Activated CD8-positive, alpha-beta memory T cell treated with anti-CD3 and anti-CD28 coated beads for 24 hours (primary cell): Measurements from ENCODE around the gene TEKTIP1.
"Not testable (repeated sequence)": the region's sequence is repeated elsewhere in the genome, so short reads cannot be mapped to it uniquely, and the experiment has no call there.

Experiments
- DNase-seq: peaks from one replicate; pipeline ENCODE4 v3.0.0-alpha.2; 2020

The TEKTIP1 gene

DNA sequence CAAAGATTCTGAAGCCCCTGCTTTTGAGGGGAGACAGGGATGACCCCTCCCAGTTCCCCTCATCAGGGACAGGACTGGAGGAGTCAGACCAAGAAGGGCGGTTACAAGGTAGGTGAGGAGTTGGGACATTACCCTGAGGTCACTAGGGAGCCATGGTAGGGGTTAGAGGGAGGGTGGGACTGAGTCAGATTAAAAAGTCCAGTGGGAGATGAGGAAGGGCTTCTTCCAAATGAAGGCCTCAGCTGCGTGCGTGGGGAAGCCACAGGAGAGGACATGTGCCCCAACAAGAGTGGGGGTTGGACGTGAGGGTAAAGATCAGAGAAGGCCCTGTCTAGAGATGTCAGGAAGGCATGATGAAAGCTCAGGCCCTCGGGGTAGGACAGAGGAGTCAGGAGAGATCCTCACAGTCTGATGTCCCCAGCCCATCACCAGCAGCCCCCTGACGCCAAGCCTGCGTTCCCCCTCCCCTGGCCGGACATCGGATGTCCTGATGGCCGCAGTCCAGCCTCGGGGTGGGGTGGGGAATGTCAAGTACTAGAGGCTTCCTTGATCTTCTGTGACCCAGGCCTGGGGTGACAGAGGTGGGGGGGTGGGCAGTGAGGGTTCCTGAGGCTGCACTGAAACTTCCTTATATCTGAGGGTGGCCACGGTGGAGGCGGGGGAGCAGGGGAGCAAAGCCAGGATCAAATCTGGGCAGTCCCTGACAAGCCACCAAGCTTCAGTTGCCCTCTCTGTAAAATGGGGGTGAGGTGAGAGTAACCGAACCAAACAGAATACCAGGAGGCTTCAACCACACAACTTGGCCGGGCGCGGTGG, 24.9 kb downstream of the TEKTIP1 start:
- DNase-seq = no peak

DNA sequence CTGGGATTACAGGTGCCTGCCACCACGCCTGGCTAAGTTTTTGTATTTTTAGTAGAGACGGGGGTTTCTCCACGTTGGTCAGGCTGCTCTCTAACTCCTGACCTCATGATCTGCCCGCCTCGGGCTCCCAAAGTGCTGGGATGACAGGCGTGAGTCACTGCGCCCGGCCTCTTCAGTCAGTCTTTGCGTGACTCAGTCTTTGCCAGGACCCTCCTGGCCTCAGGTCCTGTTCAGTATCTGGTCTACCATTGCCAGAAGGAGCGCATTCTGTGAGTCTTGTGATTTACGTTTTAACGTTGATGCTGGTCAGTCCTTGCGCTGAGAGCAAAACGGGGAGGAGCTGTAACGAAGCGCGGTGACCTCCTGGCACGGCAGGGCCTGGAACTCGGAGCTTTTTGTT, 26.2 kb downstream of the TEKTIP1 start:
- DNase-seq = no peak

- not testable (repeated sequence) for DNase-seq
Observed at GRCh38 chr19:3570042-3570441, 31.1 kb downstream of the TEKTIP1 start.

GRCh38 chr19:3570606-3571011, 31.6 kb downstream of the TEKTIP1 start:
- DNase-seq = no peak

GRCh38 chr19:3572132-3572854, 33.3 kb downstream of the TEKTIP1 start:
- peak; percentile 99 for DNase-seq

- no peak for DNase-seq
Observed at GRCh38 chr19:3572855-3573161, 33.8 kb downstream of the TEKTIP1 start, which contains the start of gene HMG20B. TSS of gene HMG20B (plus strand) at chr19:3572944. CDS start at chr19:3573310, 366 bp downstream.

DNA sequence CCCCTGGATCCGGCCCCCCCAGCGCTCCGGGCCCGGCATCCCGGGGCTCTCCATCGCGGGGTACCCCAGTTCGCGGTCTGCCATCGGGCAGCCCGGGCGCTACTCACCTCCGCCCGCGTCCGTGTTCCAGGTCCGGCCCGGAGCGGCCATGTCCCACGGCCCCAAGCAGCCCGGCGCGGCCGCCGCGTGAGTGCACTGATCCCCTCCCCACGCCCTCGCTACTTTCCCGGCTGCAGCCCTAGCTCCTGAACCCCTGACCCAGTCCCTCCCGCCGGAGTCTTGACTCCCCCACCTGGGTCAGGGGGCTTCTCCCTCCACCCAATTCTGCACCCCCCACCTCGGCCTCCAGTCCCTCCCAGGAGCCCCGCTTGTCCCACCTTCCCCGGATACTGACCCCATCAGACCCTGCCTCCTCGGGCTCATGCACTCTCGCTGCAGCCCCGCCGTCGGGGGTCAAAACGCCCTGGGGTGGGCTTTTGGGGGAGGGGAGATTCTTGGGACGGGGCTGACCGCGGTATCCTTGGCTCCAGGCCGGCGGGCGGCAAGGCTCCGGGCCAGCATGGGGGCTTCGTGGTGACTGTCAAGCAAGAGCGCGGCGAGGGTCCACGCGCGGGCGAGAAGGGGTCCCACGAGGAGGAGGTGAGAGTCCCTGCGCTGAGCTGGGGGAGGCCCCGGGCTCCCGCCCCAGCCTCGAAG, 34.3 kb downstream of the TEKTIP1 start:
- DNase-seq = no peak

GRCh38 chr19:3573858-3574637, 35.1 kb downstream of the TEKTIP1 start:
- DNase-seq = peak; percentile 89

DNA sequence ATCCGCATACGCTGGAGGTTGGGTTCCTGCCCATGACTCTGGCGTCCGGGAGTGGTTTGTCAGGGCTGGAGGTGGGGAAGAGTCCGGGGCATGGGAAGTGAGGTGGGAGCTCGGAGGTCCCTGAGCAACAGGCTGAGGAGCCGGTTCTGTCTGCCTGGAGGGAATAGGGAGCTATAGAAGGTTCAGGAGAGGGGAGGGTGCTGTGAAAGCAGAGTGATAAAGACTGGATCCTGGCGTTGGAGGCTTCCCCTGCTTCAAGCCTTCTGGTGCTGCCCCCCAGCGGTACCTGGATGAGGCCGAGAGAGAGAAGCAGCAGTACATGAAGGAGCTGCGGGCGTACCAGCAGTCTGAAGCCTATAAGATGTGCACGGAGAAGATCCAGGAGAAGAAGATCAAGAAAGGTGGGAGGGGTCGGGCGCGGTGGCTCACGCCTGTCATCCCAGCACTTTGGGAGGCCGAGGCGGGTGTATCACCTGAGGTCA, 36.3 kb downstream of the TEKTIP1 start:
- DNase-seq = no peak

DNA sequence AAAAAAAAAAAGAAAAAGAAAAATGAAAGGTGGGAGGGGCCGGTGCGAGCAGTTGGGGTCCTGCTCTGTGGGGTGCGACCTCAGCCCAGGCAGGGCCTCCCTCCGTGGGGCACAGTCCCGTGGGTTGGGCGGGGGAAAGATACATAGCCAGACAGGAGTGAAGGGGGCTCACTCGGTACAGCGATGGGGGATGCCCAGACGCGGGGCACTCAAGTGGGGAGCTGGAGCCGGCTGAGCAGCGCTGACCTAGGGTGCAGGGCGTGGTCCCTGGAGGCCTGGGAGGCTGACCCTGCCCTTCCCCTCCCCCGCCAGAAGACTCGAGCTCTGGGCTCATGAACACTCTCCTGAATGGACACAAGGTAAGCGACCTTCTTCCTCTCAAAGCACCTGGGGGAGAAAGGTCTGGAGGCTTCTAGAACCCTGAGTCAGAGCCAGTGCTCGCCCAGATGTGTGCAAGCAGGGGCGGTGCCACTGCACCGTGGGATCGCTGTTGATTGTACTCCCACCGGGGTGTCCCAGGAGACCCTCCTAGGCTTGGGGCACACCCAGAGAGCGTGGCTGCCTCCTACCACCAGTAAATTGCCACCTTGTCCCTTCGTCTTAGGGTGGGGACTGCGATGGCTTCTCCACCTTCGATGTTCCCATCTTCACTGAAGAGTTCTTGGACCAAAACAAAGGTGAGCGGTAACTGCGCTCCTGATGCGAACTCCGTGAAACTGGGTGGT, 37.1 kb downstream of the TEKTIP1 start:
- no peak for DNase-seq

DNA sequence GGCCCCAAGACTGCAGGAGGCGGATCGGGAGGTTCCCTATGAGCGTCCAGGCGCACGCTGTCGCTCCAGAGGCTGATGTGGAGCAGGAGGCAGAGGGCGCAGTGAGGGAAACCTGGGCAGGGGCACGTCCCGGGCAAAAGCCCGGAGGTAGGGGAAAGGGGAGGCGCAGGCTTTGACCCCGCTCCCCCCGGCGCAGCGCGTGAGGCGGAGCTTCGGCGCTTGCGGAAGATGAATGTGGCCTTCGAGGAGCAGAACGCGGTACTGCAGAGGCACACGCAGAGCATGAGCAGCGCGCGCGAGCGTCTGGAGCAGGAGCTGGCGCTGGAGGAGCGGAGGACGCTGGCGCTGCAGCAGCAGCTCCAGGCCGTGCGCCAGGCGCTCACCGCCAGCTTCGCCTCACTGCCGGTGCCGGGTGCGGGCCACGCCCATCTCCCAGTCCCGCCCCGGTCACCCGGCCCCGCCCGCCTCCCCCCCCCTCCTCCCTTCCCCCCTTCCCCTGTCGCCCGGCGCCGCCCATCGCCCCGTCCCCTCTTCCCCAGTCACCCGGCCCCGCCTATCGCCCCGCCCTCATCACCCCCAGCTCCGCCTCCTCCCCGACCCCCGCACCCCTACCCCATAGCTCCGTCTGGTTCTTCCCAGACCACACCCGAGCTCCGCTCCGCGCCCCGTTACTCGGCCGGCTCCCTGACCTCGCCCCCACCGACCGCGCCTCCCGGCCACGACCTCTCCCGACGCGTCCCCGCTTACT, 37.9 kb downstream of the TEKTIP1 start:
- DNase-seq = no peak

DNA sequence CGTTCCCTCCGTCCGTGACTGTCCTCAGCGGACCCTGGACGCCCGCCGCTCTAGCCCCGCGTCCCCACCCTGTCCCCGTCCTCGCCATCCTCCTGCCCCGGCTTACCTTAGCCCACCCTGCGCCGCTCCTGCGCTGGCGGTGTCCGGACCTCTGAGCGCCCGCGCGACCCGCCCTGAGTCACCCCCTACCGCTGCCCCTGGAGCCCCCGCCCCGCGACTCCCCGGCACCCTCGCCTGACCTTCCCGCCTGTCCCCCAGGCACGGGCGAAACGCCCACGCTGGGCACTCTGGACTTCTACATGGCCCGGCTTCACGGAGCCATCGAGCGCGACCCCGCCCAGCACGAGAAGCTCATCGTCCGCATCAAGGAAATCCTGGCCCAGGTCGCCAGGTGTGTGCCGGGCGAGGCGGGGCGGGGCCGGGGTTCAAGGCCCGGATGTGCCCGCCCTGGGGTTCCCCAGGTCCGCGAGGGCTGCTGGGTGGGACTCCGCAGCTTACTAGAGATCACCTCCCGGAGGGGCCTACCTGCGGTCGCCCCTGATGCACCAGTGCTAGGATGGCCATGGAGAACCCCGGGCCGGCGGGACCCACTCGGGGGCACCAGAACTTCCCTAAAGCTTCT, 38.9 kb downstream of the TEKTIP1 start:
- no peak for DNase-seq

GRCh38 chr19:3578390-3578789, 39.4 kb downstream of the TEKTIP1 start:
- no peak for DNase-seq

DNA sequence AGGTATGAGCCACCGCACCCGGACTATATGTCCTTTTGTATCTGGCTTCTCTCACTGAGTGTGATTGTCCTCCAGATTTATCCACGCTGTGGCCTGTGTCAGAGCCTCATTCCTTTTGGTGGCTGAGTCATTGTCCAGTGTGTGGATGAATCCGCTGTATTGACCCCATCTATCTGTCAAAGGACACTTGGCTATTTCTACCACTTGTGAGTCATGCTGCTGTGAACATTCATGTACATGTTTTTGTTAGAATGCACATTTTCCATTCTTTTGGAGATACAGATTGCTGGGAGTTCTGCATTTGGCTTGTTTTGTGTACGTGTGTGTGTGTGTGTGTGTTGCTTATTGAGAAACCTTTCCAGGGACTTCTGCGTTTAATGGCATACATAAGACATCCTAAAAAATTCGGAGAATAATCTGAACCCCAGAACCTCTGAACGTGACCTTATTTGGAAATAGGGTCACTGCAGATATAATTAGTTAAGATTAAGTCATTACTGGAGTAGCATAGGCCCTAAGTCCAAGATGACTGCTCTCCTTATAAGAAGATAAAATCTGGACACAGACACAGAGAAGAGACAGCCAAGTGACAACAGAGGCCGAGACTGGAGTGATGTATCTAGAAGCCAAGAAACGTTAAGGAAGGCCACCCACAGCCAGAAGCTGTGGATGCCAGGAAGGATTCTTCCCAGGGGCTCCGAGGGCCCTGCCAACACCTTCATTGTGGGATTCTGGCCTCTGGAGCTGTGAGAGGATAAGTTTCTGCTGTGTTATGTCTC, 41.4 kb downstream of the TEKTIP1 start:
- DNase-seq = no peak

DNA sequence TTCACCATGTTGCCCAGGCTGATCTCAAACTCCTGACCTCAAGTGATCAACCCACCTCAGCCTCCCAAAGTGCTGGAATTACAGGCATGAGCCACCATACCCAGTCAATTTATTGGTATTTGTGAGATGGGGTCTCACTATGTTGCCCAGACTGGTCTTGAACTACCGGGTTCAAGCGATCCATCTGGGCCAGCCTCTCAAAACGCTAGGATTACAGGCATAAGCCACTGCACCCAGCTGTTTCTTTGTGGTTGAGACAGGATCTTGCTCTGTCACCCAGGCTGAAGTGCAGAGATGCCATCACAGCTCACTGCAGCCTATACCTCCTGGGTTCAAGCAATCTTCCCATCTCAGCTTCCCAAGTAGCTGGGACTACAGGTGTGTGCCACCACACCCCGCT, 42.8 kb downstream of the TEKTIP1 start:
- not testable (repeated sequence) for DNase-seq

GRCh38 chr19:3584036-3584802, 45.2 kb downstream of the TEKTIP1 start:
- not testable (repeated sequence) for DNase-seq

- peak; percentile 66 for DNase-seq
Observed at GRCh38 chr19:3585301-3586126, 46.5 kb downstream of the TEKTIP1 start, which contains the start of gene GIPC3. TSS of gene GIPC3 (plus strand) at chr19:3585478. CDS start at chr19:3585598, 120 bp downstream.

DNA sequence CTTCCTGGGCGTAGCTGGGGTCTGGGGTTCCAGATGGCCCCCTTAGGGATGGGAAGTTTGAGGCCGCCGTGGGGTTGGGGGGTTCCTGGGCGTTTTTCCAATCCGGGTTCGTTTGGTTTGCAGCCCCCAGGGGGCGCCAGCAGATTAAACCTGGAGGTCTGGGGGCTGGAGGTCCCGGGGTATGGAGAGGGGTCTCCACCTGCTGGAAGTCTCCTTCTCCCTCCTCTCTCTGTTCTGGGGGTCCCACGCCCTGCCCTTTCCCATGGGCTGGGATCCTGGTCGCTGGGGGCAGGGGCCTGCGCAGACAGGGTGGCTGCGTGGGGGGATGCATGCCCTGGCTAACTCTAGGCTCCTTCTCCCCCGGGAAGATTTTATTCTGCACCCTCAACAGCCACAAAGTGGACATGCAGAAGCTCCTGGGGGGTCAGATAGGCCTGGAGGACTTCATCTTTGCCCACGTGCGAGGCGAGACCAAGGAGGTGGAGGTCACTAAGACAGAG, 47.2 kb downstream of the TEKTIP1 start:
- peak; percentile 81 for DNase-seq
